H1 (cell line): ENCODE measurements around the gene RCAN2. TPM values are rescaled to one million over a fixed set of nuclear protein-coding genes. Genes with fewer than 3 reads are reported as not detected.

Source experiments
- CTCF ChIA-PET: fragments of 300-600 bp; sonication (Branson Sonifier 250); formaldehyde crosslinking; loops from one replicate; lab custom pipeline; 2021; ENCODE audit not compliant: partially characterized antibody; lab: Charles Lee
- POLR2A ChIA-PET: fragments of 300-600 bp; sonication (Branson Sonifier 250); formaldehyde crosslinking; loops from one replicate; lab custom pipeline; 2021; ENCODE audit warnings: inconsistent platforms; ENCODE audit not compliant: partially characterized antibody; lab: Charles Lee
- DNase-seq, 2 experiments: peaks; one replicate each; pipeline versions ENCODE4 v3.0.0 to v3.0.0-alpha.2; 2010 to 2022; ENCODE audit warnings: low spot score in 2 of 2, low read depth in 1 of 2, mixed read lengths in 1 of 2
- FAIRE-seq: peaks from 2 replicates; lab custom pipeline; 2011; peaks lifted over from hg19 to GRCh38; lab: Jason Lieb, UNC
- H2AFZ ChIP-seq: 2 replicates; pipeline ENCODE4 v1.8.1; 2012; ENCODE audit warnings: low read length, inconsistent platforms
- H2AK5ac ChIP-seq: 2 replicates; pipeline ENCODE4 v1.6.1; 2013; ENCODE audit warnings: low read depth, low read length
- H2BK120ac ChIP-seq: replicated peaks from 2 replicates; pipeline ENCODE3; 2013; ENCODE audit warnings: low read depth, low read length, inconsistent platforms
- H2BK12ac ChIP-seq: 2 replicates; pipeline ENCODE4 v1.6.1; 2013; ENCODE audit warnings: low read depth, low read length
- H2BK15ac ChIP-seq: 2 replicates; pipeline ENCODE4 v1.6.1; 2013; ENCODE audit warnings: low read length
- H2BK20ac ChIP-seq: 2 replicates; pipeline ENCODE4 v1.6.1; 2013; ENCODE audit warnings: low read length
- H2BK5ac ChIP-seq: 2 replicates; pipeline ENCODE4 v1.6.1; 2013; ENCODE audit warnings: low read depth, low read length
- H3K14ac ChIP-seq: 2 replicates; pipeline ENCODE4 v1.6.1; 2013; ENCODE audit warnings: inconsistent platforms; ENCODE audit not compliant: insufficient read length
- H3K18ac ChIP-seq: 2 replicates; pipeline ENCODE4 v1.6.1; 2013; ENCODE audit warnings: low read length; ENCODE audit errors: extremely low read depth
- H3K23ac ChIP-seq: 2 replicates; pipeline ENCODE4 v1.6.1; 2013; ENCODE audit warnings: inconsistent platforms; ENCODE audit not compliant: insufficient read length
- H3K23me2 ChIP-seq: 2 replicates; pipeline ENCODE4 v1.6.1; 2013; ENCODE audit warnings: low read depth, low read length
- H3K27ac ChIP-seq: 2 replicates; pipeline ENCODE4 v1.6.1; 2011; ENCODE audit warnings: low read depth, low read length, inconsistent platforms
- H3K27me3 ChIP-seq, 4 experiments: replicated peaks in 1 of 4; 1 replicate in 1 of 4; 2 replicates in 3 of 4; pipeline versions ENCODE4 v1.6.1 to v1.8.1; 2011 to 2013; ENCODE audit warnings: low read length in 3 of 4, mild to moderate bottlenecking in 3 of 4, inconsistent platforms in 2 of 4, mixed read lengths in 2 of 4, moderate library complexity in 1 of 4; ENCODE audit not compliant: control insufficient read depth in 3 of 4, insufficient read depth in 3 of 4; ENCODE audit errors: extremely low read depth in 1 of 4
- H3K36me3 ChIP-seq, 4 experiments: 2 replicates each; pipeline versions ENCODE4 v1.6.1 to v1.8.1; 2011 to 2013; ENCODE audit warnings: mild to moderate bottlenecking in 4 of 4, low read length in 3 of 4, moderate library complexity in 2 of 4, control low read depth in 1 of 4, inconsistent platforms in 1 of 4; ENCODE audit not compliant: insufficient read depth in 4 of 4, control insufficient read depth in 2 of 4
- H3K4ac ChIP-seq: replicated peaks from 2 replicates; pipeline ENCODE3; 2013; ENCODE audit warnings: low read length, low read depth, mixed read lengths, inconsistent platforms; ENCODE audit not compliant: insufficient read length
- H3K4me1 ChIP-seq, 4 experiments: replicated peaks in 1 of 4; 1 replicate in 1 of 4; 2 replicates in 3 of 4; pipeline versions ENCODE4 v1.6.1 to v1.8.1; 2011 to 2013; ENCODE audit warnings: low read length in 3 of 4, inconsistent platforms in 2 of 4, mixed read lengths in 1 of 4; ENCODE audit not compliant: insufficient read depth in 4 of 4, control insufficient read depth in 3 of 4
- H3K4me2 ChIP-seq, 2 experiments: 2 replicates each; pipeline versions ENCODE4 v1.6.1 to v1.8.1; 2011 to 2013; ENCODE audit warnings: low read depth in 2 of 2, low read length in 2 of 2, control low read depth in 1 of 2, inconsistent platforms in 1 of 2, mild to moderate bottlenecking in 1 of 2; ENCODE audit not compliant: insufficient read depth in 1 of 2
- H3K4me3 ChIP-seq, 4 experiments: fragments of 200-600, 300-600 bp in 1 of 4; sonication (generic), shearing (Covaris generic), sonication (Bioruptor Twin) in 1 of 4; 2 replicates each; pipeline versions ENCODE4 v1.5.1 to v1.8.1; 2011 to 2016; ENCODE audit warnings: low read length in 4 of 4, low read depth in 3 of 4, control low read depth in 2 of 4, inconsistent platforms in 2 of 4, mild to moderate bottlenecking in 2 of 4, mixed read lengths in 1 of 4, moderate library complexity in 1 of 4; ENCODE audit not compliant: insufficient read depth in 2 of 4; ENCODE audit errors: extremely low read depth in 1 of 4
- H3K56ac ChIP-seq: replicated peaks from 2 replicates; pipeline ENCODE3; 2013; ENCODE audit warnings: low read depth, mild to moderate bottlenecking, mixed read lengths, low read length, inconsistent platforms; ENCODE audit not compliant: insufficient read length
- H3K79me1 ChIP-seq: 2 replicates; pipeline ENCODE4 v1.6.1; 2013; ENCODE audit warnings: low read depth, low read length, control low read depth
- H3K79me2 ChIP-seq, 2 experiments: 2 replicates each; pipeline versions ENCODE4 v1.6.1 to v1.8.1; 2012 to 2013; ENCODE audit warnings: low read length in 2 of 2, mild to moderate bottlenecking in 2 of 2, inconsistent platforms in 1 of 2; ENCODE audit not compliant: insufficient read depth in 2 of 2, control insufficient read depth in 1 of 2
- H3K9ac ChIP-seq, 4 experiments: replicated peaks in 1 of 4; 1 replicate in 1 of 4; 2 replicates in 3 of 4; pipeline versions ENCODE4 v1.6.1 to v1.8.1; 2011 to 2013; ENCODE audit warnings: low read depth in 3 of 4, low read length in 3 of 4, control low read depth in 2 of 4, mild to moderate bottlenecking in 2 of 4, moderate library complexity in 2 of 4, inconsistent platforms in 1 of 4; ENCODE audit errors: extremely low read depth in 1 of 4
- H3K9me3 ChIP-seq, 2 experiments: 2 replicates each; pipeline versions ENCODE4 v1.6.1 to v1.8.1; 2012 to 2013; ENCODE audit warnings: mild to moderate bottlenecking in 2 of 2, moderate library complexity in 2 of 2, control low read depth in 1 of 2, inconsistent platforms in 1 of 2, low read depth in 1 of 2, low read length in 1 of 2, mixed read lengths in 1 of 2; ENCODE audit not compliant: insufficient read depth in 2 of 2
- H4K20me1 ChIP-seq, 2 experiments: replicated peaks in 1 of 2; 2 replicates each; pipeline versions ENCODE3 to v1.8.1; 2011 to 2013; ENCODE audit warnings: inconsistent platforms in 2 of 2, low read length in 2 of 2, mild to moderate bottlenecking in 1 of 2; ENCODE audit not compliant: insufficient read depth in 2 of 2, control insufficient read depth in 1 of 2
- H4K5ac ChIP-seq: 2 replicates; pipeline ENCODE4 v1.6.1; 2013; ENCODE audit warnings: low read length, low read depth, mixed read lengths, inconsistent platforms; ENCODE audit not compliant: insufficient read length
- H4K8ac ChIP-seq: 2 replicates; pipeline ENCODE4 v1.8.0; 2013; ENCODE audit warnings: mild to moderate bottlenecking, moderate library complexity, low read length, inconsistent platforms; ENCODE audit not compliant: insufficient read depth; ENCODE audit errors: extremely low read depth
- H4K91ac ChIP-seq: replicated peaks from 2 replicates; pipeline ENCODE3; 2013; ENCODE audit warnings: low read length, mixed read lengths, inconsistent platforms; ENCODE audit not compliant: insufficient read length
- MAFK ChIP-seq: IDR thresholded peaks from 2 replicates; pipeline ENCODE4 v1.6.1; 2012; ENCODE audit warnings: low read depth, mild to moderate bottlenecking, improper control_type of control experiment, low read length
- WGBS, 2 experiments: shearing (Covaris generic) in 1 of 2; methylation state at CpG; one replicate each; pipeline versions ENCODE4 v1.1.6 to v1.1.7; 2013 to 2015; ENCODE audit warnings: low lambda C conversion rate in 2 of 2, mixed read lengths in 2 of 2, inconsistent platforms in 1 of 2, low coverage in 1 of 2, missing lambda C conversion rate in 1 of 2; ENCODE audit not compliant: insufficient replicate concordance in 2 of 2, insufficient coverage in 1 of 2, insufficient read length in 1 of 2; ENCODE audit errors: extremely low coverage in 1 of 2, missing lambda C conversion rate in 1 of 2; 5-methylcytosine and 5-hydroxymethylcytosine counted together
- polyA plus RNA-seq, 7 experiments: library from polyadenylated mRNA; depleted of rRNA in 3 of 7; stranded (reverse) in 5 of 7; unstranded in 2 of 7; fragments of >200 nt in 5 of 7; fragments of 200-250 nt in 2 of 7; gene quantifications; 1 replicate in 5 of 7; 2 replicates in 1 of 7; 4 replicates in 1 of 7; pipeline versions ENCODE4 v1.2.1 to v1.2.3, GENCODE V29; 2011 to 2013; ENCODE audit warnings: missing spikeins in 2 of 7, mixed read lengths in 2 of 7
- total RNA-seq: library from RNA; stranded (reverse); fragmentation: NEBNext Ultra II Directional; extraction: Animal tissue kit (Norgen Biotek cat#: 25700); gene quantifications from 2 replicates; pipeline ENCODE4 v1.2.1, GENCODE V29; 2021

The RCAN2 gene
- total and polyA plus RNA-seq, 2 of the 8 experiments (the other 6 are each of a cell fraction or from before 2014, with no cell fraction given), result 5.0 to 8.5 TPM

GRCh38 chr6:46377209-46377608, 114.0 kb downstream of the RCAN2 start:
- H3K79me2 ChIP-seq, result no peaks in the 10 kb centered on the region
- H2AK5ac ChIP-seq, result no peak overlapping the region
- no peaks in the 10 kb centered on the region for H3K79me1 ChIP-seq
- H3K56ac ChIP-seq, result no peak overlapping the region
- no peak overlapping the region for H3K4ac ChIP-seq
- no peak overlapping the region for H4K91ac ChIP-seq
- H3K9ac ChIP-seq, result no peak overlapping the region
- H4K20me1 ChIP-seq, result peaks cover 0 to 1% of the 10 kb centered on the region in 2 experiments
- no peak for FAIRE-seq
- 0 out of 7 replicates have a peak, but pooled peaks cover 0 to 3% (median 0%) of the 10 kb centered on the region in 4 experiments for H3K4me1 ChIP-seq
- H3K23ac ChIP-seq, result no peak overlapping the region
- no peak overlapping the region for H3K18ac ChIP-seq
- POLR2A ChIA-PET, result no interaction called here
- no peaks in the 10 kb centered on the region for H3K9me3 ChIP-seq
- H3K23me2 ChIP-seq, result no peaks in the 10 kb centered on the region
- no peak overlapping the region for H2BK15ac ChIP-seq
- H3K27ac ChIP-seq, result no peak overlapping the region
- no peak overlapping the region for H2BK120ac ChIP-seq
- no peak overlapping the region for H2AFZ ChIP-seq
- TF ChIP-seq MAFK, result no peak
- H3K14ac ChIP-seq, result no peak overlapping the region
- CTCF ChIA-PET, result no interaction called here
- no peaks in the 10 kb centered on the region for H3K36me3 ChIP-seq
- H2BK12ac ChIP-seq, result no peak overlapping the region
- H4K5ac ChIP-seq, result no peak overlapping the region
- no peaks in the 10 kb centered on the region for H3K27me3 ChIP-seq
- no peak overlapping the region for H3K4me3 ChIP-seq
- no peak overlapping the region for H4K8ac ChIP-seq
- no peak overlapping the region for H2BK5ac ChIP-seq
- no peak overlapping the region for H2BK20ac ChIP-seq
- DNase-seq, result no peak
- WGBS, 2 experiments, result 89% methylated on average over 8 of the region's 8 CpGs; no CpG with 5 or more reads in 1 of the 2 experiments
- H3K4me2 ChIP-seq, result no peak overlapping the region
